HL-60 (cell line): ENCODE data around the gene RDX.

Experiments used
- DNase-seq, 2 experiments: peaks; one replicate each; pipeline ENCODE4 v3.0.0-alpha.2; 2010 to 2020; ENCODE audit warnings: low read depth in 1 of 2, low spot score in 1 of 2
- H3K27ac ChIP-seq: fragments of 250-450 bp; sonication (Bioruptor Pico); replicated peaks from 2 replicates; pipeline ENCODE4 v1.5.1; 2020; ENCODE audit warnings: mild to moderate bottlenecking, moderate library complexity
- H3K27me3 ChIP-seq: fragments of 250-450 bp; sonication (Bioruptor Pico); 2 replicates; pipeline ENCODE4 v1.5.1; 2021; ENCODE audit warnings: mild to moderate bottlenecking, moderate library complexity; ENCODE audit not compliant: insufficient read depth, poor library complexity, severe bottlenecking
- H3K4me3 ChIP-seq: replicated peaks from 2 replicates; pipeline ENCODE4 v1.5.1; 2011; ENCODE audit warnings: mild to moderate bottlenecking, control low read depth, low read length; ENCODE audit not compliant: insufficient read depth
- GABPA ChIP-seq: IDR thresholded peaks from 2 replicates; pipeline ENCODE4 v1.6.1; 2012; ENCODE audit warnings: low read depth
- POLR2AphosphoS5 ChIP-seq: IDR thresholded peaks from 2 replicates; pipeline ENCODE4 v1.6.1; 2012; ENCODE audit warnings: low read depth
- SPI1 ChIP-seq: IDR thresholded peaks from 2 replicates; pipeline ENCODE4 v1.6.1; 2012; ENCODE audit warnings: low read depth, mild to moderate bottlenecking, borderline replicate concordance
- TF ChIP-seq, protein P1 (sequence below): IDR thresholded peaks from 2 replicates; pipeline ENCODE4 v1.6.1; 2012; ENCODE audit warnings: low read depth; ENCODE audit not compliant: insufficient replicate concordance
- TF ChIP-seq, protein P2 (sequence below): IDR thresholded peaks from one replicate; pipeline ENCODE4 v1.5.1; 2011; ENCODE audit warnings: low read length, control low read depth, inconsistent platforms; ENCODE audit not compliant: insufficient read depth

The RDX gene

DNA sequence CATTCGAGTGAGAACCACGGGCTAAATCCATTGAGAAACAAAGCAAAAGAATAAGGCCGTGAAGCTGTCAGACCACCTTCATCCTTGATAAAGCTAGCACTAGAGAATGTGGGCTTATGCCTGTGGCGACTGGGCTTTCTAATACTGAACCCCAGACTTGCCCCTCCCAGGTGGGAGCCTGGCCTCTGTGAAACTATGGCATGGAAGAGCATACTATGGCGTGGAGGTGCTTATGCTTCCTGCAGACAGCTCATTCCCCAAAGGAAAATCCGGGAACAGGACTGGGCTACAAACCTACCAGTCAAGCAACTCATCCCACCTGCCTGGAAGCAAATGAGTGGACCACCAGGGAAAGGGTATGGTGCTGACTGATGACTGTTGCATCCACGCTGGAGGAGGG is 110.8 kb downstream of the RDX start:
- Histone ChIP-seq H3K27me3 (no peaks in the 10 kb centered on the region), H3K27ac (no peak overlapping the region)
- TF ChIP-seq POLR2AphosphoS5 (no peak), SPI1 (no peak)
- TF ChIP-seq, protein P1, sequence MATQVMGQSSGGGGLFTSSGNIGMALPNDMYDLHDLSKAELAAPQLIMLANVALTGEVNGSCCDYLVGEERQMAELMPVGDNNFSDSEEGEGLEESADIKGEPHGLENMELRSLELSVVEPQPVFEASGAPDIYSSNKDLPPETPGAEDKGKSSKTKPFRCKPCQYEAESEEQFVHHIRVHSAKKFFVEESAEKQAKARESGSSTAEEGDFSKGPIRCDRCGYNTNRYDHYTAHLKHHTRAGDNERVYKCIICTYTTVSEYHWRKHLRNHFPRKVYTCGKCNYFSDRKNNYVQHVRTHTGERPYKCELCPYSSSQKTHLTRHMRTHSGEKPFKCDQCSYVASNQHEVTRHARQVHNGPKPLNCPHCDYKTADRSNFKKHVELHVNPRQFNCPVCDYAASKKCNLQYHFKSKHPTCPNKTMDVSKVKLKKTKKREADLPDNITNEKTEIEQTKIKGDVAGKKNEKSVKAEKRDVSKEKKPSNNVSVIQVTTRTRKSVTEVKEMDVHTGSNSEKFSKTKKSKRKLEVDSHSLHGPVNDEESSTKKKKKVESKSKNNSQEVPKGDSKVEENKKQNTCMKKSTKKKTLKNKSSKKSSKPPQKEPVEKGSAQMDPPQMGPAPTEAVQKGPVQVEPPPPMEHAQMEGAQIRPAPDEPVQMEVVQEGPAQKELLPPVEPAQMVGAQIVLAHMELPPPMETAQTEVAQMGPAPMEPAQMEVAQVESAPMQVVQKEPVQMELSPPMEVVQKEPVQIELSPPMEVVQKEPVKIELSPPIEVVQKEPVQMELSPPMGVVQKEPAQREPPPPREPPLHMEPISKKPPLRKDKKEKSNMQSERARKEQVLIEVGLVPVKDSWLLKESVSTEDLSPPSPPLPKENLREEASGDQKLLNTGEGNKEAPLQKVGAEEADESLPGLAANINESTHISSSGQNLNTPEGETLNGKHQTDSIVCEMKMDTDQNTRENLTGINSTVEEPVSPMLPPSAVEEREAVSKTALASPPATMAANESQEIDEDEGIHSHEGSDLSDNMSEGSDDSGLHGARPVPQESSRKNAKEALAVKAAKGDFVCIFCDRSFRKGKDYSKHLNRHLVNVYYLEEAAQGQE, result no peak
- TF ChIP-seq, protein P2, sequence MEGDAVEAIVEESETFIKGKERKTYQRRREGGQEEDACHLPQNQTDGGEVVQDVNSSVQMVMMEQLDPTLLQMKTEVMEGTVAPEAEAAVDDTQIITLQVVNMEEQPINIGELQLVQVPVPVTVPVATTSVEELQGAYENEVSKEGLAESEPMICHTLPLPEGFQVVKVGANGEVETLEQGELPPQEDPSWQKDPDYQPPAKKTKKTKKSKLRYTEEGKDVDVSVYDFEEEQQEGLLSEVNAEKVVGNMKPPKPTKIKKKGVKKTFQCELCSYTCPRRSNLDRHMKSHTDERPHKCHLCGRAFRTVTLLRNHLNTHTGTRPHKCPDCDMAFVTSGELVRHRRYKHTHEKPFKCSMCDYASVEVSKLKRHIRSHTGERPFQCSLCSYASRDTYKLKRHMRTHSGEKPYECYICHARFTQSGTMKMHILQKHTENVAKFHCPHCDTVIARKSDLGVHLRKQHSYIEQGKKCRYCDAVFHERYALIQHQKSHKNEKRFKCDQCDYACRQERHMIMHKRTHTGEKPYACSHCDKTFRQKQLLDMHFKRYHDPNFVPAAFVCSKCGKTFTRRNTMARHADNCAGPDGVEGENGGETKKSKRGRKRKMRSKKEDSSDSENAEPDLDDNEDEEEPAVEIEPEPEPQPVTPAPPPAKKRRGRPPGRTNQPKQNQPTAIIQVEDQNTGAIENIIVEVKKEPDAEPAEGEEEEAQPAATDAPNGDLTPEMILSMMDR, result no peak

DNA sequence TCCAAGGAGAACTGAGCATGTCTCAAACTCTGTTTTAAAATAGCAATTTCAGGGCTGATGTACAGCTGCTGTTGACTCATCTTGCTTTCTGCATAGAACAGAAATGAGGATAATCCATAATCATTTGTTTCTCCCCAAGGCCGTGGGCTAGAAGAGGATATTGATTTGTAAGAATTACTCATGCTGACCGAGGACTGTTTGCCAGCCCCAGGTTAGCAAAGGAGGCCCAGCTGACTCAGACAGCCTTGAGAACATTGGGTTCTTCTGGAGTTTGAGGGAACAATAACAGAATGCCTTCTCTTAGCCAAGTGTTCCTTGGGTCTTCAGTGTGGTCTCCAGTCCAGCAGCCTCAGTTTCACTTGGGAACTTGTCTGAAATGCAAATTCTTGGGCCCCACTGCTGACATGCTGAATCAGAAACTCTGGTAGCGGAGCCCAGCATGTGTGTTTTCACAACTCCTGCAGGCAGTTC is 111.3 kb downstream of the RDX start:
- Histone ChIP-seq H3K27me3 (no peaks in the 10 kb centered on the region), H3K4me3 (no peak overlapping the region), H3K27ac (no peak overlapping the region)
- TF ChIP-seq, protein P1, result no peak
- no peak for TF ChIP-seq SPI1
- TF ChIP-seq, protein P2, result no peak
- no peak for TF ChIP-seq GABPA
- TF ChIP-seq POLR2AphosphoS5, result no peak
- no peak for DNase-seq

More for the DNA sequence above, 110.8 kb downstream of the RDX start:
- no peak overlapping the region for H3K4me3 ChIP-seq
- no peak for DNase-seq

DNA sequence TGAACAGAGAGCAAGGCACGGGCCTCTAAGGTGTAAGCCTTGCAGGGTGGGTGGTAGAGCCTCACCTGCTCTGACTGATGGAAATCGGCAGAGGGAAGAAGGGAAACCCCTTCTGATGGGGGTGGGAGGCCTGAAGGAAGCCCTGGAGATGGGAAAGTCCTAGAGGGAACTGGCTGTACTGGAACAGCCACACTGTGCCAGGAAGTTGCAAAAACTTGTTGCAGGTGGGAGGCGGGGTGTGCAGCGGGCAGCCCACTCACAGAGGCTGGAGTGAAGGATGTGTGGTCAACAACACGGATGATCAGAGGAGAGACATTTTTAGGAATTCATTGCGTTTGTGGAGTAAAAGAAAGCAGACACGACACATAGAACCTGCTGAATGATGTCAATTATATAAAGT is 112.0 kb downstream of the RDX start:
- no peak for TF ChIP-seq GABPA
- TF ChIP-seq SPI1, result no peak
- TF ChIP-seq, protein P2, result no peak
- TF ChIP-seq, protein P1, result no peak
- no peak for TF ChIP-seq POLR2AphosphoS5
- Histone ChIP-seq H3K4me3 (no peak overlapping the region), H3K27me3 (no peaks in the 10 kb centered on the region), H3K27ac (no peak overlapping the region)
- no peak for DNase-seq
